ENCODE data around the gene TOMM5.

- TF ChIP-seq POLR2A (IDR thresholded peaks at IDR 0.05), result no peak
- no peak for TF ChIP-seq CTCF (IDR thresholded peaks at IDR 0.05)
Observed at GRCh38 chr9:37549527-37549926, 42.9 kb downstream of the TOMM5 start.

All from testis (tissue), 2 donors.